Neural cell (in vitro differentiated cells): Measurements from ENCODE around the gene SV2A. TPM values are rescaled to one million over a fixed set of nuclear protein-coding genes. Genes with fewer than 3 reads are reported as not detected.
A peak's percentile ranks its signal among the peaks of the same experiment; 100 is the strongest.

Experiments
- H2AFZ ChIP-seq: fragments of 200-600, 300-800 bp; sonication (generic), shearing (Covaris generic); 2 replicates; pipeline ENCODE4 v1.6.0; 2014; ENCODE audit warnings: low read depth, mild to moderate bottlenecking, antibody characterized with exemption, low read length, moderate library complexity
- H3F3A ChIP-seq: fragments of 200-600 bp; shearing (Covaris generic); 2 replicates; pipeline ENCODE4 v1.6.1; 2016; ENCODE audit warnings: mild to moderate bottlenecking, moderate library complexity, mixed read lengths, antibody characterized with exemption, low read length; ENCODE audit not compliant: insufficient read depth, poor library complexity, severe bottlenecking
- H3K27ac ChIP-seq: fragments of 200-600, 300-800 bp; sonication (generic), shearing (Covaris generic); 2 replicates; pipeline ENCODE4 v1.5.1; 2014; ENCODE audit warnings: mild to moderate bottlenecking, low read length, moderate library complexity
- H3K27me3 ChIP-seq: fragments of 300-800, 200-600 bp; sonication (generic), shearing (Covaris generic); 2 replicates; pipeline ENCODE4 v1.6.0; 2014; ENCODE audit warnings: mild to moderate bottlenecking, low read depth, low read length, moderate library complexity; ENCODE audit not compliant: insufficient read depth
- H3K36me3 ChIP-seq: fragments of 300-800, 200-600 bp; sonication (generic), shearing (Covaris generic); 2 replicates; pipeline ENCODE4 v1.5.1; 2014; ENCODE audit warnings: mild to moderate bottlenecking, antibody characterized with exemption, low read length, moderate library complexity; ENCODE audit not compliant: insufficient read depth
- H3K4me2 ChIP-seq: fragments of 300-800, 200-600 bp; sonication (generic), shearing (Covaris generic); 2 replicates; pipeline ENCODE4 v1.6.0; 2014; ENCODE audit warnings: mild to moderate bottlenecking, low read length
- H3K4me3 ChIP-seq: fragments of 300-800, 200-600 bp; sonication (generic), shearing (Covaris generic); 2 replicates; pipeline ENCODE4 v1.5.1; 2014; ENCODE audit warnings: mild to moderate bottlenecking, low read length, moderate library complexity
- H3K79me2 ChIP-seq: fragments of 200-600 bp; shearing (Covaris generic); replicated peaks from 2 replicates; pipeline ENCODE4 v1.6.0; 2014; ENCODE audit warnings: mild to moderate bottlenecking, low read length, moderate library complexity; ENCODE audit not compliant: insufficient read depth
- H3K9ac ChIP-seq: fragments of 300-800, 200-600 bp; sonication (generic), shearing (Covaris generic); 2 replicates; pipeline ENCODE4 v1.6.1; 2016; ENCODE audit warnings: mild to moderate bottlenecking, low read length, mixed read lengths
- H3K9me2 ChIP-seq: fragments of 200-600 bp; shearing (Covaris generic); 2 replicates; pipeline ENCODE4 v1.6.1; 2016; ENCODE audit warnings: mild to moderate bottlenecking, low read length, mixed read lengths; ENCODE audit not compliant: insufficient read depth
- H3K9me3 ChIP-seq: fragments of 200-600, 300-800 bp; sonication (generic), shearing (Covaris generic); 2 replicates; pipeline ENCODE4 v1.6.1; 2016; ENCODE audit warnings: mild to moderate bottlenecking, mixed run types, low read length, moderate library complexity, mixed read lengths
- H4K20me1 ChIP-seq: fragments of 200-600 bp; shearing (Covaris generic); 2 replicates; pipeline ENCODE4 v1.6.1; 2016; ENCODE audit warnings: mild to moderate bottlenecking, mixed run types; ENCODE audit not compliant: insufficient read depth
- CTCF ChIP-seq: fragments of 450-650 bp; IDR thresholded peaks from 2 replicates; pipeline ENCODE4 v1.5.1; 2014; ENCODE audit warnings: antibody characterized with exemption, mild to moderate bottlenecking, moderate library complexity; ENCODE audit not compliant: poor library complexity, severe bottlenecking
- EP300 ChIP-seq: fragments of 450-650 bp; conservative IDR thresholded peaks from 2 replicates; pipeline ENCODE4 v1.6.1; 2014; ENCODE audit warnings: antibody characterized with exemption, mild to moderate bottlenecking, moderate library complexity; ENCODE audit not compliant: poor library complexity, severe bottlenecking
- EZH2 ChIP-seq: fragments of 200-600, 300-800 bp; shearing (Covaris generic), sonication (generic); IDR thresholded peaks from 2 replicates; pipeline ENCODE4 v1.6.1; 2014; ENCODE audit warnings: antibody characterized with exemption, low read length, borderline replicate concordance, mild to moderate bottlenecking; ENCODE audit not compliant: insufficient read depth, poor library complexity, severe bottlenecking
- MXI1 ChIP-seq: fragments of 450-650 bp; conservative IDR thresholded peaks from 2 replicates; pipeline ENCODE4 v1.6.1; 2014; ENCODE audit warnings: antibody characterized with exemption, mild to moderate bottlenecking; ENCODE audit not compliant: poor library complexity, severe bottlenecking
- POLR2AphosphoS5 ChIP-seq: IDR thresholded peaks from 2 replicates; pipeline ENCODE4 v1.6.1; 2012
- RAD21 ChIP-seq: fragments of 450-650 bp; conservative IDR thresholded peaks from 2 replicates; pipeline ENCODE4 v1.6.1; 2014; ENCODE audit warnings: antibody characterized with exemption, mild to moderate bottlenecking, moderate library complexity
- REST ChIP-seq: IDR thresholded peaks from 2 replicates; pipeline ENCODE4 v1.6.1; 2012; ENCODE audit warnings: borderline replicate concordance
- SMC3 ChIP-seq: fragments of 450-650 bp; conservative IDR thresholded peaks from 2 replicates; pipeline ENCODE4 v1.6.1; 2014; ENCODE audit warnings: antibody characterized with exemption, mild to moderate bottlenecking, moderate library complexity; ENCODE audit not compliant: poor library complexity
- TAF1 ChIP-seq: IDR thresholded peaks from 2 replicates; pipeline ENCODE4 v1.6.1; 2012; ENCODE audit warnings: low read depth
- polyA plus RNA-seq: library from polyadenylated mRNA; depleted of rRNA; stranded (reverse); fragments of >200 nt; gene quantifications from 2 replicates; pipeline ENCODE4 v1.2.3, GENCODE V29; 2014

The SV2A gene
- polyA plus RNA-seq, 1 donor from 2014 or later, result 78.1 TPM

GRCh38 chr1:149896575-149896974, 21.1 kb downstream of the SV2A start:
- no peaks in the 10 kb centered on the region for H3K27me3 ChIP-seq
- H3K9me2 ChIP-seq, result no peaks in the 10 kb centered on the region
- H3F3A ChIP-seq, result no peaks in the 10 kb centered on the region
- H3K4me3 ChIP-seq, result no peak overlapping the region
- H3K9me3 ChIP-seq, result no peaks in the 10 kb centered on the region
- no peaks in the 10 kb centered on the region for H3K79me2 ChIP-seq
- no peak overlapping the region for H3K27ac ChIP-seq
- H2AFZ ChIP-seq, result no peak overlapping the region
- no peaks in the 10 kb centered on the region for H4K20me1 ChIP-seq
- no peak for TF ChIP-seq MXI1
- no peak for TF ChIP-seq TAF1
- no peak overlapping the region for H3K4me2 ChIP-seq
- H3K9ac ChIP-seq, result no peak overlapping the region
- H3K36me3 ChIP-seq, result no peaks in the 10 kb centered on the region

- H3K9me3 ChIP-seq, result no peaks in the 10 kb centered on the region
- peaks cover 9% of the 10 kb centered on the region for H3F3A ChIP-seq
- H3K9me2 ChIP-seq, result no peaks in the 10 kb centered on the region
- H3K27ac ChIP-seq, result peak overlapping the region; percentile 97
- no peaks in the 10 kb centered on the region for H3K36me3 ChIP-seq
- no peaks in the 10 kb centered on the region for H3K27me3 ChIP-seq
- H3K79me2 ChIP-seq, result peaks cover 19% of the 10 kb centered on the region
- H2AFZ ChIP-seq, result peak overlapping the region; percentile 57
- H3K4me3 ChIP-seq, result peak overlapping the region; percentile 82
- H4K20me1 ChIP-seq, result no peaks in the 10 kb centered on the region
- TF ChIP-seq TAF1 (no peak), RAD21 (no peak), REST (no peak), MXI1 (no peak), CTCF (no peak)
- H3K9ac ChIP-seq, result peak overlapping the region; percentile 93
- peak overlapping the region; percentile 71 for H3K4me2 ChIP-seq
These were observed 28.7 kb downstream of the SV2A start for GRCh38 chr1:149888999-149889289.

GRCh38 chr1:149888247-149888998, 29.2 kb downstream of the SV2A start:
- Histone ChIP-seq H3K36me3 (no peaks in the 10 kb centered on the region), H3K9me3 (no peaks in the 10 kb centered on the region), H3K4me2 (peak overlapping the region; percentile 71), H3K79me2 (peaks cover 24% of the 10 kb centered on the region), H3K27ac (peak overlapping the region; percentile 97), H4K20me1 (no peaks in the 10 kb centered on the region), H3K9me2 (no peaks in the 10 kb centered on the region), H3F3A (peaks cover 9% of the 10 kb centered on the region), H3K9ac (peak overlapping the region; percentile 93), H3K4me3 (peak overlapping the region; percentile 82), H3K27me3 (no peaks in the 10 kb centered on the region), H2AFZ (peak overlapping the region; percentile 57)
- peak; percentile 61 for TF ChIP-seq MXI1
- TF ChIP-seq TAF1, result no peak
- TF ChIP-seq EZH2, result no peak
- peak; percentile 85 for TF ChIP-seq CTCF
- peak; percentile 30 for TF ChIP-seq EP300
- peak; percentile 65 for TF ChIP-seq RAD21
- peak; percentile 41 for TF ChIP-seq POLR2AphosphoS5
- peak; percentile 79 for TF ChIP-seq SMC3
